ENCODE results near the gene XYLT2. TPM values are rescaled to one million over a fixed set of nuclear protein-coding genes. Genes with fewer than 3 reads are reported as not detected.

The XYLT2 gene
- total RNA-seq, 1 experiment from 2014 or later, result 26.4 TPM

DNA sequence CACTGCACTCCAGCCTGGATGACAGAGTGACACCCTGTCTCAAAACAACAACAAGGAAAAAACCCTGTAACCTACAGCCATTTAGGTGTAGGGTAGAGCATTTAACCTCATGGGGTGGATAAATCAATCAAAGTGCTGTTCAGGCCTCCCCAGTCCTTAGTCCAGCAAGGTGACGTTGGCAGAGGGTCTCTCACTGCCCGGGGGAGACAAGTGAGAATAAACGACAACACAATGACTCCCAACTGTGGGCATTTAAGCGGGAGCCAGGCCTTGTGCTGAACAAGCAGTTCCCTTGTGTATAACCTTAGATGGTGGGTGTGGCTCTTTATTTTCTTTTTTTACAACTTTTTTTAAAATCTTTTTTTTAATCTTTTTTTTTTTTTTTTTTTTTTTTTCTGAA, 42.3 kb upstream of the XYLT2 start:
- Histone ChIP-seq H3K27me3 (ENCODE audit: insufficient read depth, low read length) (no peaks in the 10 kb centered on the region), H2BK12ac (ENCODE audit: insufficient read length, low read depth, low read length) (no peak overlapping the region), H3K4me2 (ENCODE audit: insufficient read depth, insufficient read length, low read length) (no peak overlapping the region), H3K79me2 (ENCODE audit: insufficient read depth, low read length) (no peaks in the 10 kb centered on the region), H4K91ac (ENCODE audit: insufficient read length, low read depth, low read length) (no peak overlapping the region), H3K9me3 (ENCODE audit: control insufficient read depth, low read depth, low read length) (no peaks in the 10 kb centered on the region), H3K23ac (ENCODE audit: insufficient read length, low read depth, low read length) (no peak overlapping the region), H3K56ac (ENCODE audit: insufficient read length, low read depth, low read length) (no peak overlapping the region), H2BK120ac (ENCODE audit: low read depth, low read length, poor library complexity, severe bottlenecking) (no peak overlapping the region), H4K5ac (ENCODE audit: insufficient read length, low read depth, low read length) (no peak overlapping the region), H2BK5ac (ENCODE audit: insufficient read length, low read length) (no peak overlapping the region), H2AK5ac (ENCODE audit: insufficient read length, low read length) (no peak overlapping the region), H2BK20ac (ENCODE audit: low read depth, low read length, poor library complexity, severe bottlenecking) (no peak overlapping the region), H3T11ph (ENCODE audit: low read length) (no peak overlapping the region), H3K14ac (ENCODE audit: insufficient read depth, low read length) (no peak overlapping the region), H3K23me2 (ENCODE audit: insufficient read length, low read depth, low read length, poor library complexity, severe bottlenecking) (no peaks in the 10 kb centered on the region), H2AFZ (ENCODE audit: low read length) (no peak overlapping the region), H4K8ac (replicated peaks; ENCODE audit: insufficient read length, low read depth, low read length) (no peak overlapping the region), H2BK15ac (ENCODE audit: low read depth, low read length) (no peak overlapping the region; the same call in 1 of the 2 replicates), H4K20me1 (ENCODE audit: control insufficient read depth, insufficient read depth, insufficient read length) (no peaks in the 10 kb centered on the region), H3K79me1 (ENCODE audit: insufficient read depth, low read depth, low read length, poor library complexity, severe bottlenecking) (no peaks in the 10 kb centered on the region), H3K9ac (ENCODE audit: extremely low read depth, insufficient read length, low read length) (no peak overlapping the region), H3K27ac (ENCODE audit: insufficient read length, low read depth, low read length) (no peak overlapping the region), H3K4me1 (ENCODE audit: insufficient read depth, low read length) (peaks cover 2% of the 10 kb centered on the region; the same call in 1 of the 2 replicates), H3K4ac (ENCODE audit: low read depth, low read length) (no peak overlapping the region), H3K18ac (ENCODE audit: insufficient read length, low read depth, low read length) (no peak overlapping the region)
- H3K4me1 Mint-ChIP-seq, result peaks cover 22 to 33% of the 10 kb centered on the region in 2 experiments
- H3K27ac Mint-ChIP-seq, result peak overlapping the region in 1 of 3 experiments; percentile 47; a peak in 1 of 7 replicates
- H3K4me3 Mint-ChIP-seq, result no peak overlapping the region; a peak in 1 of 5 replicates
- TF ChIP-seq, protein P1, sequence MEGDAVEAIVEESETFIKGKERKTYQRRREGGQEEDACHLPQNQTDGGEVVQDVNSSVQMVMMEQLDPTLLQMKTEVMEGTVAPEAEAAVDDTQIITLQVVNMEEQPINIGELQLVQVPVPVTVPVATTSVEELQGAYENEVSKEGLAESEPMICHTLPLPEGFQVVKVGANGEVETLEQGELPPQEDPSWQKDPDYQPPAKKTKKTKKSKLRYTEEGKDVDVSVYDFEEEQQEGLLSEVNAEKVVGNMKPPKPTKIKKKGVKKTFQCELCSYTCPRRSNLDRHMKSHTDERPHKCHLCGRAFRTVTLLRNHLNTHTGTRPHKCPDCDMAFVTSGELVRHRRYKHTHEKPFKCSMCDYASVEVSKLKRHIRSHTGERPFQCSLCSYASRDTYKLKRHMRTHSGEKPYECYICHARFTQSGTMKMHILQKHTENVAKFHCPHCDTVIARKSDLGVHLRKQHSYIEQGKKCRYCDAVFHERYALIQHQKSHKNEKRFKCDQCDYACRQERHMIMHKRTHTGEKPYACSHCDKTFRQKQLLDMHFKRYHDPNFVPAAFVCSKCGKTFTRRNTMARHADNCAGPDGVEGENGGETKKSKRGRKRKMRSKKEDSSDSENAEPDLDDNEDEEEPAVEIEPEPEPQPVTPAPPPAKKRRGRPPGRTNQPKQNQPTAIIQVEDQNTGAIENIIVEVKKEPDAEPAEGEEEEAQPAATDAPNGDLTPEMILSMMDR (conservative IDR thresholded peaks at IDR 0.05), result no peak
- H3K9me3 Mint-ChIP-seq, result peaks cover 0 to 8% of the 10 kb centered on the region in 2 experiments; a peak in 1 of 5 replicates
- peaks cover 5% of the 10 kb centered on the region; the same call in 1 of the 2 replicates for H3K27me3 Mint-ChIP-seq (ENCODE audit: low read depth)
- peaks cover 0 to 5% (median 0%) of the 10 kb centered on the region in 3 experiments; a peak in 2 of 7 replicates for H3K36me3 Mint-ChIP-seq (ENCODE audit: insufficient read depth in 1 of 3, low read depth in 3 of 3)
- DNase-seq, result no peak
- no CpG with 5 or more reads among the region's 4 CpGs for WGBS (ENCODE audit: extremely low coverage, insufficient read length, low lambda C conversion rate)
